OCI-LY7 (cell line): ENCODE results near the gene C18orf32. TPM values are rescaled to one million over a fixed set of nuclear protein-coding genes. Genes with fewer than 3 reads are reported as not detected.
A peak's percentile ranks its signal among the peaks of the same experiment; 100 is the strongest.

ENCODE experiments used
- BruUV-seq: library from RNA; stranded (reverse); fragments of 400-500 nt; replicated peaks from 2 replicates; lab custom pipeline; 2021; lab: Mats Ljungman, UMichigan
- CTCF ChIA-PET: fragments of 300-600 bp; sonication (Branson Sonifier 250); formaldehyde crosslinking; loops from one replicate; lab custom pipeline; 2022; ENCODE audit warnings: antibody characterized with exemption; ENCODE audit not compliant: unreplicated experiment; lab: Charles Lee
- POLR2A ChIA-PET: fragments of 300-600 bp; sonication (Branson Sonifier 250); formaldehyde crosslinking; loops from one replicate; lab custom pipeline; 2022; ENCODE audit warnings: antibody characterized with exemption; lab: Charles Lee
- DNase-seq: peaks from one replicate; pipeline ENCODE4 v3.0.0-alpha.2; 2015; ENCODE audit warnings: low spot score
- H2AFZ ChIP-seq: fragments of 200-600 bp; sonication (generic), shearing (Covaris generic); 2 replicates; pipeline ENCODE4 v1.6.1; 2014; ENCODE audit warnings: mild to moderate bottlenecking, antibody characterized with exemption, low read length, moderate library complexity
- H3K27ac ChIP-seq: fragments of 200-600 bp; sonication (generic); 2 replicates; pipeline ENCODE4 v1.5.1; 2014; ENCODE audit warnings: mixed run types, low read depth, mild to moderate bottlenecking, moderate library complexity, low read length, inconsistent platforms; ENCODE audit not compliant: poor library complexity, severe bottlenecking
- H3K36me3 ChIP-seq: fragments of 200-600 bp; sonication (generic); 2 replicates; pipeline ENCODE4 v1.6.1; 2014; ENCODE audit warnings: mild to moderate bottlenecking, antibody characterized with exemption, low read length, moderate library complexity, mixed read lengths; ENCODE audit not compliant: insufficient read depth
- H3K4me1 ChIP-seq: fragments of 200-600 bp; sonication (generic); 2 replicates; pipeline ENCODE4 v1.5.1; 2014; ENCODE audit warnings: mild to moderate bottlenecking, low read length; ENCODE audit not compliant: insufficient read depth, poor library complexity, severe bottlenecking
- H3K4me2 ChIP-seq: fragments of 200-600 bp; sonication (generic); 2 replicates; pipeline ENCODE4 v1.6.1; 2014; ENCODE audit warnings: mild to moderate bottlenecking, low read length
- H3K4me3 ChIP-seq: fragments of 200-600 bp; sonication (generic); 2 replicates; pipeline ENCODE4 v1.5.1; 2014; ENCODE audit warnings: mild to moderate bottlenecking, low read depth, low read length; ENCODE audit not compliant: poor library complexity, severe bottlenecking
- H3K79me2 ChIP-seq: fragments of 200-600 bp; sonication (generic); 2 replicates; pipeline ENCODE4 v1.6.1; 2016; ENCODE audit warnings: low read depth, mild to moderate bottlenecking, low read length, moderate library complexity, mixed read lengths; ENCODE audit not compliant: insufficient read depth
- H3K9me2 ChIP-seq: fragments of 200-600 bp; sonication (generic); 2 replicates; pipeline ENCODE4 v1.6.1; 2016; ENCODE audit warnings: mild to moderate bottlenecking, low read length, mixed read lengths; ENCODE audit not compliant: insufficient read depth
- H3K9me3 ChIP-seq: fragments of 200-600 bp; sonication (generic); 2 replicates; pipeline ENCODE4 v1.6.1; 2014; ENCODE audit warnings: mild to moderate bottlenecking, mixed run types, low read length, mixed read lengths
- H4K20me1 ChIP-seq: fragments of 200-600 bp; sonication (generic); 2 replicates; pipeline ENCODE4 v1.6.1; 2014; ENCODE audit warnings: mild to moderate bottlenecking, antibody characterized with exemption, low read length, moderate library complexity, mixed read lengths; ENCODE audit not compliant: insufficient read depth
- CTCF ChIP-seq: fragments of 200-600 bp; sonication (generic); conservative IDR thresholded peaks from 2 replicates; pipeline ENCODE4 v1.5.1; 2014; ENCODE audit warnings: mild to moderate bottlenecking, antibody characterized with exemption, low read length, moderate library complexity, mixed read lengths
- EZH2phosphoT487 ChIP-seq: fragments of 200-600 bp; sonication (generic); IDR thresholded peaks from 2 replicates; pipeline ENCODE4 v1.6.1; 2018; ENCODE audit warnings: low read depth, borderline replicate concordance, mild to moderate bottlenecking, mixed run types, antibody characterized with exemption, low read length, moderate library complexity, mixed read lengths
- intact Hi-C: fragments of 100-400 bp; cut with micrococcal nuclease; formaldehyde crosslinking; loops from one replicate; pipeline ENCODE4 v1.10.0; 2022; ENCODE audit not compliant: unreplicated experiment
- total RNA-seq, 2 experiments: library from RNA; depleted of rRNA in 1 of 2; stranded (reverse); fragments of >200 nt in 1 of 2; shearing (Covaris generic) in 1 of 2; gene quantifications; 2 replicates each; pipeline ENCODE4 v1.2.3, GENCODE V29; 2014 to 2022

Gene C18orf32
- total RNA-seq, 2 experiments from 2014 or later, result 6.8 to 11.1 TPM

GRCh38 chr18:49491857-49492693 is 5.0 kb upstream of the C18orf32 start, which contains the start of gene RPL17:
RPL17 (minus strand) TSS chr18:49492465.
- H3K27ac ChIP-seq, result peak within 1 kb of the TSS; percentile 89

GRCh38 chr18:49491534-49491856 is 4.5 kb upstream of the C18orf32 start:
- CTCF ChIA-PET, result no interaction called here

More at GRCh38 chr18:49491857-49492693, 5.0 kb upstream of the C18orf32 start, which contains the start of gene RPL17:
- intact Hi-C loops, result loop anchor here (5.0 kb wide), 1 partner anchor 320 kb away; the partner anchor contains the start of gene ACAA2
- Histone ChIP-seq H3K79me2 (peaks cover 32% of the 10 kb centered on the region), H3K9me3 (no peaks in the 10 kb centered on the region), H4K20me1 (peaks cover 10% of the 10 kb centered on the region; the same call in 1 of the 2 replicates), H3K4me1 (peaks cover 42% of the 10 kb centered on the region), H3K4me3 (peak within 1 kb of the TSS; percentile 100), H3K4me2 (peak within 1 kb of the TSS; percentile 92), H2AFZ (peak within 1 kb of the TSS; percentile 99), H3K36me3 (peaks cover 49% of the 10 kb centered on the region), H3K9me2 (no peaks in the 10 kb centered on the region)
- POLR2A ChIA-PET, result no interaction called here
- DNase-seq, result peak; percentile 95
- TF ChIP-seq EZH2phosphoT487 (no peak), CTCF (no peak)
- no TSS peak for BruUV-seq
- CTCF ChIA-PET, result no interaction called here

More at GRCh38 chr18:49491534-49491856, 4.5 kb upstream of the C18orf32 start:
- Histone ChIP-seq H3K4me3 (peak overlapping the region; percentile 100), H3K4me2 (peak overlapping the region; percentile 92), H4K20me1 (peaks cover 10% of the 10 kb centered on the region; the same call in 1 of the 2 replicates), H3K4me1 (peaks cover 42% of the 10 kb centered on the region), H3K79me2 (peaks cover 33% of the 10 kb centered on the region), H3K27ac (peak overlapping the region; percentile 89), H2AFZ (no peak overlapping the region), H3K36me3 (peaks cover 49% of the 10 kb centered on the region), H3K9me2 (no peaks in the 10 kb centered on the region), H3K9me3 (no peaks in the 10 kb centered on the region)
- POLR2A ChIA-PET, result no interaction called here
- intact Hi-C loops, result loop anchor here (5.0 kb wide), 1 partner anchor 321 kb away; the partner anchor contains the start of gene ACAA2
- no TSS peak for BruUV-seq
- DNase-seq, result no peak
- TF ChIP-seq CTCF, result no peak
- TF ChIP-seq EZH2phosphoT487, result no peak
